ENCODE results near the gene MAP3K12.

MAP3K12 gene

GRCh38 chr12:53462935-53463334 is 36.3 kb downstream of the MAP3K12 start:
- H3K4me3 ChIP-seq (replicated peaks; ENCODE audit: insufficient read depth, low read length): no peak overlapping the region
- no peak overlapping the region for H3K27ac ChIP-seq (replicated peaks)
- DNase-seq (ENCODE audit: low read depth in 1 of 2, low spot score in 1 of 2): no peak
- TF ChIP-seq POLR2AphosphoS5 (IDR thresholded peaks at IDR 0.05; ENCODE audit: low read depth) (no peak), CTCF (IDR thresholded peaks at IDR 0.05; ENCODE audit: insufficient read depth, low read length) (no peak), REST (IDR thresholded peaks at IDR 0.05; ENCODE audit: insufficient replicate concordance, low read depth) (no peak), SPI1 (IDR thresholded peaks at IDR 0.05; ENCODE audit: borderline replicate concordance, low read depth) (no peak), GABPA (IDR thresholded peaks at IDR 0.05; ENCODE audit: low read depth) (no peak)
- no peaks in the 10 kb centered on the region for H3K27me3 ChIP-seq (ENCODE audit: insufficient read depth, poor library complexity, severe bottlenecking)

- Histone ChIP-seq H3K4me3 (replicated peaks; ENCODE audit: insufficient read depth, low read length) (no peak overlapping the region), H3K27me3 (ENCODE audit: insufficient read depth, poor library complexity, severe bottlenecking) (no peaks in the 10 kb centered on the region), H3K27ac (replicated peaks) (no peak overlapping the region)
- TF ChIP-seq GABPA (IDR thresholded peaks at IDR 0.05; ENCODE audit: low read depth) (no peak), POLR2AphosphoS5 (IDR thresholded peaks at IDR 0.05; ENCODE audit: low read depth) (no peak), CTCF (IDR thresholded peaks at IDR 0.05; ENCODE audit: insufficient read depth, low read length) (no peak), SPI1 (IDR thresholded peaks at IDR 0.05; ENCODE audit: borderline replicate concordance, low read depth) (no peak), REST (IDR thresholded peaks at IDR 0.05; ENCODE audit: insufficient replicate concordance, low read depth) (no peak)
- DNase-seq (ENCODE audit: low read depth in 1 of 2, low spot score in 1 of 2): no peak
These were observed 37.7 kb downstream of the MAP3K12 start for GRCh38 chr12:53461591-53461990.

- Histone ChIP-seq H3K27me3 (ENCODE audit: insufficient read depth, poor library complexity, severe bottlenecking) (no peaks in the 10 kb centered on the region), H3K4me3 (replicated peaks; ENCODE audit: insufficient read depth, low read length) (no peak overlapping the region), H3K27ac (replicated peaks) (no peak overlapping the region)
- TF ChIP-seq REST (IDR thresholded peaks at IDR 0.05; ENCODE audit: insufficient replicate concordance, low read depth) (no peak), CTCF (IDR thresholded peaks at IDR 0.05; ENCODE audit: insufficient read depth, low read length) (no peak), GABPA (IDR thresholded peaks at IDR 0.05; ENCODE audit: low read depth) (no peak), POLR2AphosphoS5 (IDR thresholded peaks at IDR 0.05; ENCODE audit: low read depth) (no peak), SPI1 (IDR thresholded peaks at IDR 0.05; ENCODE audit: borderline replicate concordance, low read depth) (no peak)
- DNase-seq (ENCODE audit: low read depth in 1 of 2, low spot score in 1 of 2): no peak
These were observed 38.2 kb downstream of the MAP3K12 start for GRCh38 chr12:53461059-53461458.
